NT2/D1 (cell line): Measurements from ENCODE around the gene C1orf216.

Experiments used
- SUZ12 ChIP-seq: IDR thresholded peaks from 2 replicates; pipeline ENCODE4 v1.6.1; 2011; ENCODE audit not compliant: insufficient read length, insufficient read depth; ENCODE audit errors: extremely low read depth
- YY1 ChIP-seq: IDR thresholded peaks from 2 replicates; pipeline ENCODE4 v1.6.1; 2011; ENCODE audit not compliant: insufficient read length, insufficient read depth
- ZNF274 ChIP-seq: IDR thresholded peaks from 2 replicates; pipeline ENCODE4 v1.6.1; 2011; ENCODE audit warnings: mild to moderate bottlenecking, low read depth, low read length

DNA sequence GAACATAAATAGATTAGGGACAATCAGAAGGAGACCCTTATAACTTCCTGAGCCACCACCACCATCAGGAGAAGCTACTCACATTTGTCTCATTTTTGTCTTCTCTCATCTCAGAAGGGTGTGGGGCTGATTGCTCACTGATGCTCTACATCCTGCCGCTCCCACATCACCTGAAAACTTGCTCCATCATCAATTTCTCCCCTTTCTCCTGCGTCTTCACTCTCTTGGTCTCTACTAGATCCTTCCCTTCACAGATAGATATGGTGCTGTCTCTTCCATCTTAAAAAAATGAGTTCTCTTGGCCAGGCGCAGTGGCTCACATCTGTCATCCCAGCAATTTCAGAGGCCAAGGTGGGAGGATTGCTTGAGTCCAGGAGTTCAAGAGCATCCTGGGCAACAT lies 38.4 kb downstream of the C1orf216 start:
- TF ChIP-seq YY1 (no peak), ZNF274 (no peak), SUZ12 (no peak)
